K562 (cell line): Measurements from ENCODE around the gene SMG6. TPM values are rescaled to one million over a fixed set of nuclear protein-coding genes. Genes with fewer than 3 reads are reported as not detected.

ENCODE experiments used
- ATAC-seq: fragments of 200-7000 bp; cut with Tn5 transposase; 3 replicates; pipeline ENCODE4 v1.9.1; 2020; ENCODE audit warnings: moderate library complexity
- BruUV-seq: library from RNA; stranded (reverse); fragments of 400-500 nt; replicated peaks from 2 replicates; lab custom pipeline; 2021; lab: Mats Ljungman, UMichigan
- CTCF ChIA-PET: fragments of 300-600 bp; formaldehyde crosslinking; extraction: SDS; loops from one replicate; lab custom pipeline; 2021; ENCODE audit warnings: low intra/inter-chr PET ratio; lab: Yijun Ruan, JAX
- POLR2A ChIA-PET: fragments of 300-600, 350-650 bp; sonication (Branson Sonifier 250); formaldehyde crosslinking; extraction: SDS; loops from one replicate; lab custom pipeline; 2021; ENCODE audit warnings: antibody characterized with exemption, inconsistent platforms; lab: Yijun Ruan, JAX
- DNase-seq, 4 experiments: peaks; one replicate each; pipeline versions ENCODE4 v3.0.0 to v3.0.0-alpha.2; 2011 to 2018; ENCODE audit warnings: low spot score in 3 of 4, mixed read lengths in 3 of 4; ENCODE audit errors: extremely low read depth in 1 of 4
- FAIRE-seq: peaks from 2 replicates; lab custom pipeline; 2011; peaks lifted over from hg19 to GRCh38; lab: Jason Lieb, UNC
- H2AFZ ChIP-seq: 2 replicates; pipeline ENCODE4 v1.6.0; 2011; ENCODE audit warnings: low read depth, low read length, control low read depth, inconsistent platforms
- H3K27ac ChIP-seq: fragments of 200-600 bp; 3 replicates; pipeline ENCODE4 v1.8.0; 2011; ENCODE audit warnings: low read depth, mild to moderate bottlenecking, control low read depth, inconsistent platforms, low read length, moderate library complexity, mixed read lengths; ENCODE audit errors: extremely low read depth
- H3K27me3 ChIP-seq, 2 experiments: fragments of 300-600 bp in 1 of 2; 2 replicates in 1 of 2; 3 replicates in 1 of 2; pipeline versions ENCODE4 v1.6.0 to v1.8.0; 2011; ENCODE audit warnings: inconsistent platforms in 2 of 2, low read length in 2 of 2, mild to moderate bottlenecking in 1 of 2, mixed read lengths in 1 of 2, moderate library complexity in 1 of 2; ENCODE audit not compliant: control insufficient read depth in 2 of 2, insufficient read depth in 2 of 2
- H3K36me3 ChIP-seq: fragments of 300-600 bp; 3 replicates; pipeline ENCODE4 v1.8.0; 2011; ENCODE audit warnings: mild to moderate bottlenecking, low read length, inconsistent platforms; ENCODE audit not compliant: control insufficient read depth, insufficient read depth
- H3K4me1 ChIP-seq, 2 experiments: fragments of 200-600 bp in 1 of 2; replicated peaks in 1 of 2; 2 replicates in 1 of 2; 3 replicates in 1 of 2; pipeline versions ENCODE4 v1.5.1 to v1.8.0; 2011; ENCODE audit warnings: inconsistent platforms in 2 of 2, low read length in 2 of 2, mild to moderate bottlenecking in 1 of 2, mixed read lengths in 1 of 2, moderate library complexity in 1 of 2; ENCODE audit not compliant: control insufficient read depth in 2 of 2, insufficient read depth in 2 of 2
- H3K4me2 ChIP-seq: 2 replicates; pipeline ENCODE4 v1.6.1; 2011; ENCODE audit warnings: low read length, control low read depth, inconsistent platforms, mixed read lengths; ENCODE audit not compliant: insufficient read depth
- H3K4me3 ChIP-seq: fragments of 200-600 bp; sonication (generic), shearing (Covaris generic); 2 replicates; pipeline ENCODE4 v1.5.1; 2016; ENCODE audit warnings: control low read depth, inconsistent platforms
- H3K79me2 ChIP-seq: fragments of 200-600 bp; 3 replicates; pipeline ENCODE4 v1.8.0; 2011; ENCODE audit warnings: low read length, inconsistent platforms; ENCODE audit not compliant: control insufficient read depth, insufficient read depth
- H3K9ac ChIP-seq, 2 experiments: 2 replicates each; pipeline versions ENCODE4 v1.6.0 to v1.6.1; 2011; ENCODE audit warnings: low read depth in 2 of 2, low read length in 2 of 2, control low read depth in 1 of 2, inconsistent platforms in 1 of 2, mild to moderate bottlenecking in 1 of 2, mixed read lengths in 1 of 2; ENCODE audit not compliant: insufficient read depth in 1 of 2
- H3K9me1 ChIP-seq: one replicate; pipeline ENCODE4 v1.6.0; 2011; ENCODE audit warnings: inconsistent platforms, mild to moderate bottlenecking, low read length, moderate library complexity; ENCODE audit not compliant: control insufficient read depth, insufficient read depth
- H3K9me3 ChIP-seq: replicated peaks from 2 replicates; pipeline ENCODE4 v1.5.1; 2011; ENCODE audit warnings: low read depth, low read length, inconsistent platforms; ENCODE audit not compliant: control insufficient read depth, insufficient read depth
- H4K20me1 ChIP-seq: replicated peaks from 2 replicates; pipeline ENCODE4 v1.6.1; 2011; ENCODE audit warnings: low read length, inconsistent platforms, mixed read lengths; ENCODE audit not compliant: control insufficient read depth, insufficient read depth
- CBFA2T2 ChIP-seq: fragments of 450-650 bp; conservative IDR thresholded peaks from 2 replicates; pipeline ENCODE4 v1.6.1; 2017; ENCODE audit warnings: mild to moderate bottlenecking
- CHD1 ChIP-seq: fragments of 200-600 bp; sonication (generic); IDR thresholded peaks from one replicate; pipeline ENCODE4 v1.6.1; 2012; ENCODE audit warnings: mild to moderate bottlenecking, moderate library complexity, low read length, inconsistent platforms
- DIDO1 ChIP-seq: fragments of 450-650 bp; IDR thresholded peaks from 2 replicates; pipeline ENCODE4 v1.6.1; 2016; ENCODE audit warnings: low read depth, missing biosample characterization, missing genetic modification characterization
- PRPF4 ChIP-seq: fragments of 200-400 bp; formaldehyde crosslinking; IDR thresholded peaks from one replicate; pipeline ENCODE4 v1.6.1; 2017; ENCODE audit warnings: low read length, low read depth, mild to moderate bottlenecking; ENCODE audit not compliant: insufficient read depth, poor library complexity, severe bottlenecking
- PTRF ChIP-seq: fragments of 450-650 bp; IDR thresholded peaks from 2 replicates; pipeline ENCODE4 v1.6.1; 2016; ENCODE audit warnings: mild to moderate bottlenecking, missing genetic modification characterization, missing compliant biosample characterization
- SRSF9 ChIP-seq: fragments of 200-400 bp; formaldehyde crosslinking; IDR thresholded peaks from 2 replicates; pipeline ENCODE4 v1.6.1; 2017; ENCODE audit warnings: low read depth, low read length, borderline replicate concordance
- ZNF197 ChIP-seq: fragments of 200-800 bp; sonication (Bioruptor generic); IDR thresholded peaks from 2 replicates; pipeline ENCODE4 v1.6.1; 2016; ENCODE audit warnings: low read depth, missing genetic modification characterization, missing compliant biosample characterization
- ZNF707 ChIP-seq: fragments of 250-450 bp; sonication (Bioruptor Pico); conservative IDR thresholded peaks from 2 replicates; pipeline ENCODE4 v1.8.0; 2022; ENCODE audit warnings: inconsistent platforms, mild to moderate bottlenecking, moderate library complexity
- WGBS: fragments of 100-300 bp; shearing (Covaris generic); methylation state at CpG from one replicate; pipeline ENCODE4 v1.1.6; 2016; ENCODE audit warnings: low coverage, mixed read lengths; ENCODE audit not compliant: insufficient coverage; ENCODE audit errors: missing lambda C conversion rate; 5-methylcytosine and 5-hydroxymethylcytosine counted together
- in situ Hi-C: fragments of 300-500 bp; cut with MboI; formaldehyde crosslinking; loops from 4 replicates; pipeline ENCODE4 v1.15.0; 2018; ENCODE audit warnings: inconsistent platforms, mixed read lengths
- intact Hi-C: fragments of 100-400 bp; cut with micrococcal nuclease; formaldehyde crosslinking; loops from 2 replicates; pipeline ENCODE4 v1.14.2; 2022
- polyA plus RNA-seq, 8 experiments: library from polyadenylated mRNA; depleted of rRNA in 4 of 8; stranded (reverse) in 5 of 8; unstranded in 3 of 8; fragments of >200 nt; fragmentation: Nextera tagmentation in 2 of 8; fragmentation: Illumina TruSeq in 1 of 8; extraction: Ambion mirVana in 2 of 8; extraction: Trizol in 1 of 8; gene quantifications; 2 replicates each; pipeline versions ENCODE4 v1.2.1 to v1.2.3, GENCODE V29; 2011 to 2014; ENCODE audit warnings: inconsistent platforms in 1 of 8, missing spikeins in 1 of 8
- total RNA-seq, 7 experiments: library from RNA; depleted of rRNA in 6 of 7; stranded (reverse); fragments of >200 nt in 6 of 7; fragmentation: Illumina TruSeq in 2 of 7; extraction: Trizol in 2 of 7; gene quantifications; 2 replicates each; pipeline versions ENCODE4 v1.2.1 to v1.2.3, GENCODE V29; 2011 to 2021; ENCODE audit warnings: low replicate concordance in 1 of 7
- TF ChIP-seq, protein P1 (sequence below): fragments of 450-650 bp; formaldehyde crosslinking; IDR thresholded peaks from 2 replicates; pipeline ENCODE4 v1.4.0; 2022; ENCODE audit warnings: missing genetic modification characterization

SMG6 gene
- total and polyA plus RNA-seq, 9 of the 15 experiments (the other 6 are each of a cell fraction or from before 2014, with no cell fraction given): 0.44 to 13.9 (median 6.0) TPM

DNA sequence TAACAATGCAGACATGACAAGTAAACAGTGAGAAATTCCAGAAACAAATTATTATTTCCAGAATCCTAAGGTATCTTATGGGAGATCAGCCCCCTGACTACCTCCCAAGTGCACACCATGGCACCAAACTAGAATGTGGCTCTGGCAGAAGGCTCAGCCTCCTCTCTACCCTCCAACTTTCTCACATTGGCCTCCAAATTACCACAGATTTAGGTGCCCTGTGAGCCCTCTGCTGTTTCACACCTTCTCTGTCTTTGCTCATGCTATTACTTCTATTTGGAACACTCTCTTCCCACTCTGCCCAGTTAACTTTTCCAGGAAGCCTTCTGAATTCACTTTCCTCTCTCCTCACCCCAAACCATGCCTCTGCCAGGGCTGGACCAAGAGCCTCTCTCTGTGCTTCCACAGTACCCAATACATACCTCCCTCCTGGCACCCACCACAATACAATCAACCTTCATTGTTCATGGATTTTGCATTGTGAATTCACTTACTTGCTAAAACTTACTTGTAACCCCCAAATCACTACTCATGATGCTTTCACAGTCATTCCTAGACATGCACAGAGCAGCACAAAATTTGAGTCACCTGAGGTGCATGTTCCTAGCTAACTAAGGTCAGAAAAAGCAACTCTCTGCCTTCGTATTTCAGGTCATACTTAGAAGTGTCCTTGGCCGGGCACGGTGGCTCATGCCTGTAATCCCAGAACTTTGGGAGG lies 31.4 kb downstream of the SMG6 start:
- H3K4me3 ChIP-seq: no peak overlapping the region
- no peak overlapping the region for H2AFZ ChIP-seq
- in situ Hi-C loops: no loop called here
- FAIRE-seq: no peak
- no peaks in the 10 kb centered on the region for H3K79me2 ChIP-seq
- ATAC-seq: no peak
- H4K20me1 ChIP-seq: no peaks in the 10 kb centered on the region; the same call in 1 of the 2 replicates
- H3K9me3 ChIP-seq: no peaks in the 10 kb centered on the region
- no peaks in the 10 kb centered on the region for H3K4me1 ChIP-seq
- H3K9me1 ChIP-seq: no peaks in the 10 kb centered on the region
- intact Hi-C loops: no loop called here
- H3K36me3 ChIP-seq: peaks cover 8% of the 10 kb centered on the region; the same call in 1 of the 3 replicates
- POLR2A ChIA-PET: no interaction called here
- no peak overlapping the region for H3K4me2 ChIP-seq
- CTCF ChIA-PET: no interaction called here
- TF ChIP-seq PRPF4 (no peak), PTRF (tag) (no peak), DIDO1 (tag) (no peak)
- no peak for DNase-seq
- WGBS: 83% methylated on average over 3 of the region's 3 CpGs
- H3K27ac ChIP-seq: no peak overlapping the region
- BruUV-seq: no TSS peak
- no peaks in the 10 kb centered on the region for H3K27me3 ChIP-seq
- H3K9ac ChIP-seq: no peak overlapping the region

DNA sequence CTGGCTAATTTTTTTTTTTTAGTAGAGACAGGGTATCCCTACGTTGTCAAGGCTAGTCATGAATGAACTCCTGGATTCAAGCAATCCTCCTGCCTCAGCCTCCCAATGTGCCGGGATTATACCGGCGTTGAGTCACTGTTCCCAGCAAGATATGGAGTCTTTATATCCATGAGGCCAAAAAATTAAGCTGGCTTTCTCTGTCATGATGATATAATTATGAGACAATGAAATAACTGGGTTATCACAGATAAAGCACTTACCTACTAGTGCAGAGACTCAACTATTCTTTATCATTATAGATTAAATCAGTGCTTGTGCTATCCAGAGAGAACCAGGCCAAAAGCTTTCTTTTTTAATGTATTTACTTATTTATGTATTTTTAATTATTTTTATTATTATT lies 36.2 kb downstream of the SMG6 start:
- Histone ChIP-seq H3K4me1 (0 out of 5 replicates have a peak, but pooled peaks cover 0 to 3% of the 10 kb centered on the region in 2 experiments), H2AFZ (no peak overlapping the region), H3K27me3 (no peaks in the 10 kb centered on the region), H3K9me1 (no peaks in the 10 kb centered on the region), H3K36me3 (peaks cover 6% of the 10 kb centered on the region; the same call in 1 of the 3 replicates), H3K4me3 (no peak overlapping the region), H3K79me2 (no peaks in the 10 kb centered on the region), H4K20me1 (no peaks in the 10 kb centered on the region), H3K27ac (no peak overlapping the region), H3K4me2 (no peak overlapping the region), H3K9ac (no peak overlapping the region), H3K9me3 (no peaks in the 10 kb centered on the region)
- ChIA-PET CTCF (no interaction called here), POLR2A (interaction anchor here (0.7 kb wide), 1 partner anchor 130 kb away, joined by 3 read pairs; no protein-coding TSS in a partner anchor)
- no TSS peak for BruUV-seq
- no peak for DNase-seq
- TF ChIP-seq ZNF197 (CRISPR knock-in tag) (no peak), ZNF707 (CRISPR knock-in tag) (no peak), CBFA2T2 (no peak), CHD1 (no peak), SRSF9 (no peak)
- TF ChIP-seq, protein P1, sequence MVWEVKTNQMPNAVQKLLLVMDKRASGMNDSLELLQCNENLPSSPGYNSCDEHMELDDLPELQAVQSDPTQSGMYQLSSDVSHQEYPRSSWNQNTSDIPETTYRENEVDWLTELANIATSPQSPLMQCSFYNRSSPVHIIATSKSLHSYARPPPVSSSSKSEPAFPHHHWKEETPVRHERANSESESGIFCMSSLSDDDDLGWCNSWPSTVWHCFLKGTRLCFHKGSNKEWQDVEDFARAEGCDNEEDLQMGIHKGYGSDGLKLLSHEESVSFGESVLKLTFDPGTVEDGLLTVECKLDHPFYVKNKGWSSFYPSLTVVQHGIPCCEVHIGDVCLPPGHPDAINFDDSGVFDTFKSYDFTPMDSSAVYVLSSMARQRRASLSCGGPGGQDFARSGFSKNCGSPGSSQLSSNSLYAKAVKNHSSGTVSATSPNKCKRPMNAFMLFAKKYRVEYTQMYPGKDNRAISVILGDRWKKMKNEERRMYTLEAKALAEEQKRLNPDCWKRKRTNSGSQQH (CRISPR knock-in tag): no peak
- FAIRE-seq: no peak
- intact Hi-C loops (no loop called here), in situ Hi-C loops (no loop called here)
- no peak for ATAC-seq
- 96% methylated on average over 4 of the region's 4 CpGs for WGBS
